ENCODE results near the gene FOLH1. TPM values are rescaled to one million over a fixed set of nuclear protein-coding genes. Genes with fewer than 3 reads are reported as not detected.
"Not testable (repeated sequence)": the region's sequence is repeated elsewhere in the genome, so short reads cannot be mapped to it uniquely, and the experiment has no call there.

The FOLH1 gene
- total RNA-seq, 1 donor from 2014 or later, result 2.8 TPM

DNA sequence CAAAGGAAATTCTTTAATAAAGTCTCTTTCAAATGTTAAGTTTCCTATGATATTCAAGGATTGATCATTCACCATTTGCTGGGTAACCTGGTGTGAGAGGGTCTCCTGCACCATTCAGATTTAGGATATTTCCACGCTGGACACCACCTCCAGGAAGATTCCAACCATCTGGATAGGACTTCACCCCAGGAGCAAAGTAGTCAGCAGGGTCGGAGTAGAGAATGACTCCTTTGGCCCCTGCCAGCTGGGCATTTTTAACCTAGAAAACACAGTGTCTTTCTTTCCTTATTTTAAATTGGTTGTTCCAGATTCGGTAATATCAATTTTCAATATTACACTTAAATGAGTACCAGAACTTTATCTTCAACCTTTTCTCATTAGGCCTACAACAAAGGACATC lies 22.8 kb downstream of the FOLH1 start:
- not testable (repeated sequence) for H3K36me3 Mint-ChIP-seq (ENCODE audit: low read depth, unreplicated experiment); H3K4me3 Mint-ChIP-seq (ENCODE audit: unreplicated experiment); DNase-seq (ENCODE audit: low spot score); H3K27ac Mint-ChIP-seq (ENCODE audit: unreplicated experiment); H3K9me3 Mint-ChIP-seq (ENCODE audit: unreplicated experiment); H3K4me1 Mint-ChIP-seq (ENCODE audit: unreplicated experiment); H3K27me3 Mint-ChIP-seq (ENCODE audit: unreplicated experiment)

DNA sequence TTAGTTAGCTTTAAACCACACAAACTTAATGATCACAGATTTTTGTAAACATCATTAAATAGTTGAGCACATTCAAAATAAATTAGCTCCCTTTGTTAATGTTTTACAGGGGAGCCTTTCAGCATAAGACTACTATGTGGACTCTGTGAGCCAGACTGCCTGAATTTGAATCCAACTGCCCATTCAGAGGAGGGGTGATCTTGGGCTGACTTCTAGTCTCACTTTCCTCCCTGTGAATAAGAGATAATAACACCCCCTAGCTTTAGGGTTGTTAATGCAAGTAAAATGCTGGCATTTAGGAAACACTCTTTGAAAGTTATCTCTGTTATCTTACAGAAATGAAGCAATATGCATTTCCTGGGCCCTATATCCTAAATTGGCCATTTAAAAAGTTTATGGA lies 23.6 kb downstream of the FOLH1 start:
- H3K4me3 Mint-ChIP-seq (ENCODE audit: unreplicated experiment); DNase-seq (ENCODE audit: low spot score); H3K9me3 Mint-ChIP-seq (ENCODE audit: unreplicated experiment); H3K27me3 Mint-ChIP-seq (ENCODE audit: unreplicated experiment); H3K4me1 Mint-ChIP-seq (ENCODE audit: unreplicated experiment); H3K36me3 Mint-ChIP-seq (ENCODE audit: low read depth, unreplicated experiment); H3K27ac Mint-ChIP-seq (ENCODE audit: unreplicated experiment): not testable (repeated sequence)

DNA sequence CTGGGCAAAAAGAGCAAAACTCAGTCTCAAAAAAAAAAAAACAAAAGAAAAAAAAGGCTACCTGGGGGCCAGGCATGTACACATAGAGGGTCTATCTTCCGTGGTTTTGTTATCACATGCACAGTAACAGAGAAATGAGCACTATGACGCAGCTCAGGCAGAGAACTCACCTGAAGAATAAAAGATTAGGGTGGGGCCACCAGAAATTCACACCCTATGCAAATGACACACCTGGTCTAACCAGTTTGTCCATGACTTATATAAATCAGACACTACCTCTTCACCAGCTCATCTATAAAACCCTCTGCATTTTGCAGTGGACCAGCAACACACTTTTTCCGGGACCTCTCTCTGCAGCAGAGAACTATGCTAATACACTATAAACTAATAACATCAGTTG lies 30.5 kb downstream of the FOLH1 start:
- H3K36me3 Mint-ChIP-seq (ENCODE audit: low read depth, unreplicated experiment); H3K4me1 Mint-ChIP-seq (ENCODE audit: unreplicated experiment); H3K27me3 Mint-ChIP-seq (ENCODE audit: unreplicated experiment); H3K27ac Mint-ChIP-seq (ENCODE audit: unreplicated experiment); DNase-seq (ENCODE audit: low spot score); H3K4me3 Mint-ChIP-seq (ENCODE audit: unreplicated experiment); H3K9me3 Mint-ChIP-seq (ENCODE audit: unreplicated experiment): not testable (repeated sequence)

DNA sequence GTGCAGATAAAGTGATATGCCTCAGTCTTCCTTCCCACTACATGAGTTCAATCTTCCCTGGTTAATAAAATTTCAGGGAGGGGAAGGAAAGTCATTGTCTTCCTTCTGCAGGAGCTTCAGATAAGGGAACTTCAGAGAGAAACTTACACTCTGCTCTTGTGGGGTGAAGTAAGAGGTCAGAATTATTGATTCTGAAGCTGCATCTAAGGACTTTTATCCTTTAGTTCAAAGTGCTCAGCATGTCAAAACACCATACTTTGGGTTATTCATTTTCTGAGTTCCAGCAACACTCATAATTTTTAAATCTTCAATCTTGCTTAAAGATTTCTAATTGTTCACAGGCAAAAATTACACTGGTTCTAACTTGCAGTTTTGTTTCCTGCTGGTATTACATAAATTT lies 33.0 kb downstream of the FOLH1 start:
- H3K36me3 Mint-ChIP-seq (ENCODE audit: low read depth, unreplicated experiment); H3K4me1 Mint-ChIP-seq (ENCODE audit: unreplicated experiment); H3K9me3 Mint-ChIP-seq (ENCODE audit: unreplicated experiment); DNase-seq (ENCODE audit: low spot score); H3K4me3 Mint-ChIP-seq (ENCODE audit: unreplicated experiment); H3K27me3 Mint-ChIP-seq (ENCODE audit: unreplicated experiment); H3K27ac Mint-ChIP-seq (ENCODE audit: unreplicated experiment): not testable (repeated sequence)

DNA sequence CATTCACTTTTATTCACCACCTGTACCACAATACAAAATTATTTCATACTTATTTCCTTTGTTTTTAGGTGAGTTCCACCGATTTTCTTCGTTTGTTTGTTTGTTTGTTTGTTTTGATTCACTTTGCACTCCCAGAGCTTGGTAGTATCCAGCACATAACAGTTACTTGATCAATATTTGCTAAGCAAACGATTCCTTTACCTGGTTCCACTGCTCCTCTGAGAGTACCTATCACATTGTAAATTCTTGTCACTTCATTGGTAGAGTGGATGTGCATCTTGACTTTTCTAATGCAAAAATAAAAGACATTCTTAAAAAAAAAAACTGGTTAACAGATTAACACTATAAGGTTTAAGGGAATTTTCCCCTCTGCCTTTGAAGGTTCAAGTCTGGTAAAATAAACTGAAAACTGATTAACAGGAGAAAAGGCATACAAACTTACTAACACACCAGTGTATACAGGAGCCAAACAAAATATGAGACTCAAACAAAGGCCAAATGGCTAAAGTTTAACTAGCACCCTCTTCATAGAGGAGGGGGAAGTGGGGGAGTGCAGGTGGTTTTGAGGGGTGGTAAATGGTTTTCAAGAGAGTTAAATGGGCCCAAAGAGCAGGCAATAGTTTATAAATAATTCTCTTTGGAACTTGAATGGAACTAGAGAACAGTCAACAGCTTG lies 33.6 kb downstream of the FOLH1 start:
- not testable (repeated sequence) for H3K4me1 Mint-ChIP-seq (ENCODE audit: unreplicated experiment); H3K27me3 Mint-ChIP-seq (ENCODE audit: unreplicated experiment); DNase-seq (ENCODE audit: low spot score); H3K27ac Mint-ChIP-seq (ENCODE audit: unreplicated experiment); H3K4me3 Mint-ChIP-seq (ENCODE audit: unreplicated experiment); H3K36me3 Mint-ChIP-seq (ENCODE audit: low read depth, unreplicated experiment); H3K9me3 Mint-ChIP-seq (ENCODE audit: unreplicated experiment)

DNA sequence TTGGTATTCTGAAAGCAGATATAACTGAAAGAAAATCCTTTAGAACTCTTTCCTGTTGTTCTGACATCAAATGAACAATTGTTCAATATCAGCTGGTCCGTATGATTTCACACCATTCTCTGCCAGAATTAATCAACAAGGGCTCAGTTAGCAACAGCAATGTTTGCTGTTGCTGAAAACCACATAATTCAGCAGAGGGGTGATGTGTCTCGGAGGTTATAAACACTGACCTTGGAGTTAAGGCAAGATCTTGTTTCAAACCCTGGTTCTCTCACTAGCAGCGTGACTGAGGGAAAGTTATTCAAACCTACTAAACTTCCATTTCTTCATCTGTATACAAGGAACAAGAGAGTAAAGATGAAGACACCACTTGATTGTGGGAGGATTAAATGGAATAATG lies 36.8 kb downstream of the FOLH1 start:
- H3K9me3 Mint-ChIP-seq (ENCODE audit: unreplicated experiment); H3K4me3 Mint-ChIP-seq (ENCODE audit: unreplicated experiment); H3K27ac Mint-ChIP-seq (ENCODE audit: unreplicated experiment); H3K4me1 Mint-ChIP-seq (ENCODE audit: unreplicated experiment); DNase-seq (ENCODE audit: low spot score); H3K27me3 Mint-ChIP-seq (ENCODE audit: unreplicated experiment); H3K36me3 Mint-ChIP-seq (ENCODE audit: low read depth, unreplicated experiment): not testable (repeated sequence)

DNA sequence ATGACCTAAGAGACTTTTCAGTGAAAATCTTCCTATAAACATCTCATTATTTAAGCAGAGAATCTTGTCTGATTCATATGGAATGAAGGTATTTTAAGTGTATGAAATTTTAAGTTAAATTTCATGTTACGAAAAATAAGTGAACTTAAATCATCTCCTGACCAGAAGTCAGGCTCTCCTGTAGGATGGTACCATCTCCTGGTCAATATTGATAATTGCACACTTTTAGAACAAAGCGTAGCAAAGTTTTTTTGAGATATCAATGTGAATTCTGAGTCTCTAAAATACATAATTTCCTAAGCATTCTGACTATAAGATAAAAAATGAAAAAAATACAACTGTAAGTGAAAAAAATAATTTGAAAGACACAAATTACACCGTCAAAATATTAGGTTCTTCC lies 38.8 kb downstream of the FOLH1 start:
- not testable (repeated sequence) for H3K36me3 Mint-ChIP-seq (ENCODE audit: low read depth, unreplicated experiment); H3K27me3 Mint-ChIP-seq (ENCODE audit: unreplicated experiment); H3K4me1 Mint-ChIP-seq (ENCODE audit: unreplicated experiment); DNase-seq (ENCODE audit: low spot score); H3K4me3 Mint-ChIP-seq (ENCODE audit: unreplicated experiment); H3K27ac Mint-ChIP-seq (ENCODE audit: unreplicated experiment); H3K9me3 Mint-ChIP-seq (ENCODE audit: unreplicated experiment)

DNA sequence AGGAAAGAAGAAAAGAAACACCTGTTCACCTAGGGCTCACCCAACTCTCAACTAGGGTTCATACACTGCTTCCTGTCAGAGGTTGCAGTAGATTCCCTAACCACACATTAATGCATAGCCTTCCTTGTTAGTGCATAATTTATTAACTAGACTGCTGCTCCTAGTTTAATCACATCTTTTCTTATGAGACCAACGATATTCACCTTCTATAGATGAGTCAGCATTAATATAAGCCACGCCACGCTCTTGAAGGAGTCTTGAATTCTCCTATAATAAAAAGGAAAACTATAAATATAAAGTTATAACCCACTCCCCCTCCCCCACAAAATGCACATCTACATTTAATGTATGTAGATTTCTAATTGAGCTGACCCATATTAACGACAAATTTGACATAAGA lies 39.4 kb downstream of the FOLH1 start:
- H3K36me3 Mint-ChIP-seq (ENCODE audit: low read depth, unreplicated experiment); H3K27ac Mint-ChIP-seq (ENCODE audit: unreplicated experiment); H3K27me3 Mint-ChIP-seq (ENCODE audit: unreplicated experiment); H3K4me3 Mint-ChIP-seq (ENCODE audit: unreplicated experiment); DNase-seq (ENCODE audit: low spot score); H3K4me1 Mint-ChIP-seq (ENCODE audit: unreplicated experiment): not testable (repeated sequence)
- peaks cover 11% of the 10 kb centered on the region for H3K9me3 Mint-ChIP-seq (ENCODE audit: unreplicated experiment)

DNA sequence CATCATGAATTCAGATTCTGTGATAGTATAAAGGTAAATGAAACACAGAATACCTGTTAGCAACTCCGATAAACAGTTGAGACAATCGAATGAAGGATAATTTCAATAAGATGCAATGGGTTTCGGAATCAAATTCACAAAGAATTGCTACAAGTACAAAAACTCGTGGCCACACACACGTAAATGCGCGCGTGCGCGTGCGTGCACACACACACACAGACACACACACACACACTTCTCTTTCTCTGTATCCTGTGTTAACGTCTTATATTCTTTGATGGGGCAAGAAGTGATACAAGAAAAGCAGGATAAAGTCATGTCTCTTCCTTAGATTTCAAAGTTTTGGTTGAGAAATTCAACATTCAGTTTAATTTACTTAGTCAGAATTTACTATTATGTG lies 57.2 kb downstream of the FOLH1 start:
- Mint-ChIP-seq H3K4me3 (ENCODE audit: unreplicated experiment) (no peak overlapping the region), H3K9me3 (ENCODE audit: unreplicated experiment) (peaks cover 5% of the 10 kb centered on the region), H3K27me3 (ENCODE audit: unreplicated experiment) (no peaks in the 10 kb centered on the region), H3K4me1 (ENCODE audit: unreplicated experiment) (no peaks in the 10 kb centered on the region), H3K27ac (ENCODE audit: unreplicated experiment) (no peak overlapping the region), H3K36me3 (ENCODE audit: low read depth, unreplicated experiment) (no peaks in the 10 kb centered on the region)
- TF ChIP-seq, protein P1, sequence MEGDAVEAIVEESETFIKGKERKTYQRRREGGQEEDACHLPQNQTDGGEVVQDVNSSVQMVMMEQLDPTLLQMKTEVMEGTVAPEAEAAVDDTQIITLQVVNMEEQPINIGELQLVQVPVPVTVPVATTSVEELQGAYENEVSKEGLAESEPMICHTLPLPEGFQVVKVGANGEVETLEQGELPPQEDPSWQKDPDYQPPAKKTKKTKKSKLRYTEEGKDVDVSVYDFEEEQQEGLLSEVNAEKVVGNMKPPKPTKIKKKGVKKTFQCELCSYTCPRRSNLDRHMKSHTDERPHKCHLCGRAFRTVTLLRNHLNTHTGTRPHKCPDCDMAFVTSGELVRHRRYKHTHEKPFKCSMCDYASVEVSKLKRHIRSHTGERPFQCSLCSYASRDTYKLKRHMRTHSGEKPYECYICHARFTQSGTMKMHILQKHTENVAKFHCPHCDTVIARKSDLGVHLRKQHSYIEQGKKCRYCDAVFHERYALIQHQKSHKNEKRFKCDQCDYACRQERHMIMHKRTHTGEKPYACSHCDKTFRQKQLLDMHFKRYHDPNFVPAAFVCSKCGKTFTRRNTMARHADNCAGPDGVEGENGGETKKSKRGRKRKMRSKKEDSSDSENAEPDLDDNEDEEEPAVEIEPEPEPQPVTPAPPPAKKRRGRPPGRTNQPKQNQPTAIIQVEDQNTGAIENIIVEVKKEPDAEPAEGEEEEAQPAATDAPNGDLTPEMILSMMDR (IDR thresholded peaks at IDR 0.05; ENCODE audit: unreplicated experiment), result no peak
- no peak for DNase-seq (ENCODE audit: low spot score)

DNA sequence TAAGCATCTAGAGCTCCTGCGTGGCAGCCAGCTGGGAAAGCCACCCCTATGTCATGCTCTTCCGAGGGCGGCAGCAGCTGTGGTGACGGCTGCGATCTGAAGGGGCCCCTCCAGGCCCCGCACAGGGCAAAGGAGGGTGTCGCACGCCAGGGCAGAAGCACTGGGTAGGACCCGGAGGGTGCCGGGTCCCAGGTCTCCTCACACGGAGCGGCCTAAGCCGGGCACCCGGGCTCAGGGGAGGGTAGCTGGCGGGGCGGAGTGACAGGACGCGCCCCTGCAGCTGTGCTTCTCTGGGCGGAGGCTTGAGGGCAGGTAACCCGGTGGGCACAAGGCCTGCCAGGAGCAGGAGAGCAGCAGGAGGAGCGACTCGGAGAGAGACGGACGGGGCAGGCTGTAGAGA lies 106.0 kb downstream of the FOLH1 start:
- H3K4me1 Mint-ChIP-seq (ENCODE audit: unreplicated experiment); DNase-seq (ENCODE audit: low spot score); H3K27ac Mint-ChIP-seq (ENCODE audit: unreplicated experiment); H3K4me3 Mint-ChIP-seq (ENCODE audit: unreplicated experiment); H3K36me3 Mint-ChIP-seq (ENCODE audit: low read depth, unreplicated experiment); H3K27me3 Mint-ChIP-seq (ENCODE audit: unreplicated experiment): not testable (repeated sequence)
- peaks cover 11% of the 10 kb centered on the region for H3K9me3 Mint-ChIP-seq (ENCODE audit: unreplicated experiment)
